GM18909 (cell line): ENCODE results near the gene ACMSD.
A peak's percentile ranks its signal among the peaks of the same experiment; 100 is the strongest.
"Not testable (repeated sequence)": the region's sequence is repeated elsewhere in the genome, so short reads cannot be mapped to it uniquely, and the experiment has no call there.

Source experiments
- ATAC-seq: cut with Tn5 transposase; IDR thresholded peaks from one replicate; pipeline ENCODE4 v1.9.1; 2021; ENCODE audit warnings: mild to moderate bottlenecking; ENCODE audit not compliant: unreplicated experiment, poor library complexity

The ACMSD gene

DNA sequence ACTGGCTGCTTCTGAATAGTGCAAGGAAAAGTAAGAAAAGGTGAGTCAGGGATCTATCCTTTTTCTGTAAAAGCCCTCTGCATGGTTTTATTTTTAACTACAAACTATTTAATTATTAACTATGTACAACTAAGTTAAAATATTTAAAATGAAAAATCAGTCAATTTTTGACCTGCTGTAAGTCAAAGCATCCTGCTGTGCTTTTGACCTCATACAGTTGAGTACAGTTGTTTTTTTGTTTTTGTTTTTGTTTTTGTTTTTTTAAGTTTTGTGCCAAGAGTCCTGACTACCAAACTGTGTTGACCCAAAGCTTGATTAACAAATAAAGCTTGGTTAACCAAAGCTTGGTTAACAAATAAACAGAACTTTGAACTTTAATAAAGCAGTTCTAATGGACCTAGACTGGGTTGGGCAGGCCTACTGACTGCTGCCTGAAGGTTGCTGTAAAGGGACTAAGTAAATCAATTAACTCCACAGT, at the start of gene ACMSD:
ACMSD (plus strand) TSS at position 474 of the 478 bp plus-strand sequence. CDS start 67 bp downstream, outside the sequence.
- ATAC-seq, result no peak

- ATAC-seq, result no peak
Measured at GRCh38 chr2:134790487-134790886, 47.9 kb upstream of the ACMSD start.

DNA sequence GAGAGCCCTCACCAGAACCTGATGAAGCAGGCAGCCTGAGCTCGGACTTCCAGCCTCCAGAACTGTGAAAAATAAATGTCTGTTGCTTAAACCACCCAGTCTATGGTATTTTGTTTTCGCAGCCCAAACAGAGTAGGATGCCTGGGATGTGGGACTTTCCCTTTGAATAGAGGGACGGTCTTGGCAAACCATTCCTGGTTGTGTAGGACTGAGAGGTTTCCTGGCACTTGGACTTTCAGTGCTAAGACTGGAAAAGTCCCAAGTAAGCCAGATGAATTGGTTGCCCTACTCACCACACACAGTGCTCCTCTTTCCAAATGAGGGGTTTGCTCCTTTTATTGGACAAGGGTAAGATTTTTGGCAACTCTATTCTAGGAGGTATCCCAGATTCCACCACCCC, 46.8 kb upstream of the ACMSD start:
- no peak for ATAC-seq

DNA sequence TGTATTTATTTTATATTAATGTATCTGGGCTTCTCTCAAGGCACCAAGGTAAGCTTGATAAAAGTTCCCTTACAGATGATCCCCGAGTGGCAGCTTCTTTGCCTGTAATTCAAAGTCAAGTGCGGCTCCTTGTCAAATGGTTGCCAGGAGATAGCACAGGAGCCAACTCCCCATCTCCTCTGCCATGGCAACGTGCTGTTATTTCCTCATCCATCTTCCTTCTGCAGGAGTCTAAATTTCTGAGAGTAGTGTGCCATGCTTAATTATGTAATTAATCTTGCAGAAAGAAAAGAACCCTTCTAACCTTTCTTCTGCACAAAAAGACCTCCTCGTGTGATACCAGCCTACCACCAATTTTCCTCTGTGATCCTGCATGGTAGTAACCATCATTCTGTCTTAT, 46.2 kb upstream of the ACMSD start:
- ATAC-seq, result no peak

GRCh38 chr2:134795765-134796164, 42.7 kb upstream of the ACMSD start:
- ATAC-seq, result no peak

- ATAC-seq, result no peak
Measured at GRCh38 chr2:134796373-134796772, 42.0 kb upstream of the ACMSD start.

- ATAC-seq, result no peak
Measured at GRCh38 chr2:134799936-134800335, 38.5 kb upstream of the ACMSD start.

GRCh38 chr2:134800341-134800740, 38.1 kb upstream of the ACMSD start:
- no peak for ATAC-seq

- ATAC-seq, result not testable (repeated sequence)
Measured at GRCh38 chr2:134803609-134804405, 34.6 kb upstream of the ACMSD start.

- no peak for ATAC-seq
Measured at GRCh38 chr2:134815741-134816140, 22.7 kb upstream of the ACMSD start.

GRCh38 chr2:134818321-134818720, 20.1 kb upstream of the ACMSD start:
- no peak for ATAC-seq

DNA sequence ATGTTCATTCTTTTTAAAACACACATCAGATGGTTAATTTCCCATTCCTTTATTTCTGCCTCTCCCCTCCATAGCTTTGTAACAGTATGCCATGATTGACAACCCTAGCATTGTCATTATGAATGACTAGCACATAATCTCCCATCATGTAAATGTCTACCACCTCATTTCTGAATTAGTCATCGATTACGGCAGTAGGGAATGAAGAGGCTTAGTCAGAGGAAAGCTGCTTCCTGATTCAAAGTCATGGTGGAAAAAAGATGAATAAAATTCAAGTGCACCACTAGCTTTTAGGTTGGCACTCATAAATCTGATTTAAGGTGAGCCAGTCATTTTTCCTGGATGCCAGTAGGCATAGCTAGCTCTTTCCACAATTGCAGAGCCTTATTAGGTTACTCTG, 19.1 kb upstream of the ACMSD start:
- ATAC-seq, result no peak

GRCh38 chr2:134823431-134823830, 15.0 kb upstream of the ACMSD start:
- ATAC-seq, result no peak

DNA sequence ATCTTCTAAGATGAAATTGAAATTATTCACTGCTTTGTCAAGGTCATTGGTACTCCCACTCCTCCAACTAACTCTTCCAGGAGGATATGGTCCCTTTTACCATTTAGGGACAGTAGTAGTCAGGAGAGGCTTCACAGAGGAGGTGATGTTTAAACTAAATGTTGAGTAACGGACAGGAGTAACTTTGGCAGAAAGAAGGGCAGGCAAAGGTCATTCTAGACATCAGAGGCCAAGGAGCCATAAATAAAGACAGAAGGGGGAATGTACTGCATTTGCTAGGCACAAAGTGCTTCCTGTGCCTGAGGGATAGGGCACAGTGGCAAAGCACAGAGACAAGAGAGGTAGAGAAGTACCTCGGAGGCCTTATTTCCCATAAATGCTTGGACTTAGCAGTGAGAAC, 14.6 kb upstream of the ACMSD start:
- ATAC-seq, result no peak

DNA sequence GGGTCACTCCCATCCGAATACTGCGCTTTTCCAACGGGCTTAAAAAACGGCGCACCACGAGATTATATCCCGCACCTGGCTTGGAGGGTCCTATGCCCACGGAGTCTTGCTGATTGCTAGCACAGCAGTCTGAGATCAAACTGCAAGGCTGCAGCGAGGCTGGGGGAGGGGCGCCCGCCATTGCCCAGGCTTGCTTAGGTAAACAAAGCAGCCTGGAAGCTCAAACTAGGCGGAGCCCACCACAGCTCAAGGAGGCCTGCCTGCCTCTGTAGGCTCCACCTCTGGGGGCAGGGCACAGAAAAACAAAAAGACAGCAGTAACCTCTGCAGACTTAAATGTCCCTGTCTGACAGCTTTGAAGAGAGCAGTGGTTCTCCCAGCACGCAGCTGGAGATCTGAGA, 12.7 kb upstream of the ACMSD start:
- not testable (repeated sequence) for ATAC-seq

DNA sequence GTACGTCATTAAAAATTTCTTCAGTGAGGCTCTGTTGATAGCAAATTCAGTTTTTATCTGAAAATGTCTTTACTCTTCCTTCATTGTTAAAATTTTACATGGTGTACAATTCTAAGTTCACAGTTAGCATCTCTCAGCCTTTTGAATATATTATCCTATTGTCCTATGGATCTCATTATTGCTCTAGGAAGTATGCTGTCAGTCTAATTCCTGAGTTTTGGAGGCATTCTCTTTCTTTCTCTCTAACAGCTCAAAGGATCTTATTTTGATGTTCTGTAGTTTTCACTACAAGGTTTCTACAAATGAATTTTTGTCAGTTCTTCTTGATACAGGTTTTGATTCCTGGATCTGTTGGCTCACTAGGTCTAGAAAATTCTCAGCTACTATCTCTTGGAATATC, 2.9 kb upstream of the ACMSD start:
- ATAC-seq, result no peak

DNA sequence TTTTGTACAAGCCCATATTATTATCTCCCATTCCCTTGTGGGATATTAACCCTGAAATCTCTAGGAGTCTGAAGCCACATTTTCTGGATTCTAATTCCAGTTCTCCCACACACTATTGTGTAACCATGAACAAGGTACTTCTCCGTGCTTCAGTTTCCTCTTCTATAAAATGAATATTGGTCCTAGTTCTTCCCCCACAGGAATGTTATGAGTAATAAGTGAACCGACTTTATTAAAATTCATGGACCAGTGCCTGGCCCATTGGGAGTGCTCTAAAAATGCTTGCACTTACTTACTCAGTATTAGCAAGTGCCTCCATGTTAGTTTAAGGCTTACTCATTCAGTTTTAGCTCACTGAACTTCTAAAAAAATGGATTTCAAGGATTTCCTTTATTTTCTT, 1.4 kb upstream of the ACMSD start:
- ATAC-seq, result no peak

- ATAC-seq, result peak; percentile 80
Measured at GRCh38 chr2:134839649-134840048, 1.2 kb downstream of the ACMSD start.

DNA sequence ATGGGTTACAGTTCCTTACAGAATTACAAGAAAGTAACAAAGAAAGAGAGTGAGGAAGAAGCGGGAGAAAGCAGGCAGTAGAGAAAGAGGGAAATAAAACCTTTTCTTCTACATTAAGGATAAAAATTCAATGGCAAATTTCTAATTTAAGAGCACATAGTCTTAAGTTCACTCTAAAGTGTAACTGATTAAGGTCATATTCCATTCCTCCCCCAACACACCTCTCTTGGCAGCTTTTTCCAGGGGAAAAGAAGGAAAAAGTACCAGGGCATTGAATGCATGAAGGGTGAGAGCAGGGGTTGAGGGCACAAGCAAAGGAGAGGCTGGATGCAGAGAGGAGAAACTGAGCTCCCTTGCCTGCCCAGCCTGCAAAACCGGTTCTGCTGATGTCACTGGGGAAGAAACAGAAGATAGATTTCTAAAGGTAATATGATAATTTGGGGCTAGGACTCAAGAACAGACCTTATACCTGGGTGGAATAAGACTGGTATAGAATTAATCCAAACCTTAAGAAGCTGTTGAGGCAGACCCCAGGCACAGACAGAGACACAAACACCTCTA, 4.6 kb downstream of the ACMSD start:
- ATAC-seq, result no peak

- ATAC-seq, result no peak
Measured at GRCh38 chr2:134843968-134844367, 5.6 kb downstream of the ACMSD start.

GRCh38 chr2:134845028-134845427, 6.6 kb downstream of the ACMSD start:
- no peak for ATAC-seq

DNA sequence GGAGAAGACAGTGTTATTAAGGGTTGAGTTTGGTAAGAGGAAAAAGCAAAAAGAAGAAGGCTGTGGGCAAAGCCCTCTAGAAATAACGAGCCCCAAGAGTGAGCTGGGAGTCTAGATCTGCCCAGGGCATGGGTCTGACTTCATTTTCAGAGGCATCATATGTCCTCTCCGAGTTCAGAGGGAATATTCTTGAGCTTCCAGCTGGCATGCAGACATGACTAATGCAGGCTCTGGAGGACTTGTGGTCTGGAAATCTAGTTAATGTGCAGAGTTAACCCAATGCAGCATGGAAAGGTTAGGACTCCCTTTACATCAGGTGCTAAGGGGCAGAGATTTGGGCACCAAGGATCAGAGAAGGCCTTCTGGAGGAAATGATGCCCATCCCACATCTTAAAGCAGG, 7.3 kb downstream of the ACMSD start:
- no peak for ATAC-seq
